NCI-H187 (cell line): ENCODE data around the gene GPX4.

Experiments used
- DNase-seq, 2 experiments: peaks; one replicate each; lab custom pipeline; 2025; lab: John Stamatoyannopoulos, UW

The GPX4 gene, protein sequence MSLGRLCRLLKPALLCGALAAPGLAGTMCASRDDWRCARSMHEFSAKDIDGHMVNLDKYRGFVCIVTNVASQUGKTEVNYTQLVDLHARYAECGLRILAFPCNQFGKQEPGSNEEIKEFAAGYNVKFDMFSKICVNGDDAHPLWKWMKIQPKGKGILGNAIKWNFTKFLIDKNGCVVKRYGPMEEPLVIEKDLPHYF

DNA sequence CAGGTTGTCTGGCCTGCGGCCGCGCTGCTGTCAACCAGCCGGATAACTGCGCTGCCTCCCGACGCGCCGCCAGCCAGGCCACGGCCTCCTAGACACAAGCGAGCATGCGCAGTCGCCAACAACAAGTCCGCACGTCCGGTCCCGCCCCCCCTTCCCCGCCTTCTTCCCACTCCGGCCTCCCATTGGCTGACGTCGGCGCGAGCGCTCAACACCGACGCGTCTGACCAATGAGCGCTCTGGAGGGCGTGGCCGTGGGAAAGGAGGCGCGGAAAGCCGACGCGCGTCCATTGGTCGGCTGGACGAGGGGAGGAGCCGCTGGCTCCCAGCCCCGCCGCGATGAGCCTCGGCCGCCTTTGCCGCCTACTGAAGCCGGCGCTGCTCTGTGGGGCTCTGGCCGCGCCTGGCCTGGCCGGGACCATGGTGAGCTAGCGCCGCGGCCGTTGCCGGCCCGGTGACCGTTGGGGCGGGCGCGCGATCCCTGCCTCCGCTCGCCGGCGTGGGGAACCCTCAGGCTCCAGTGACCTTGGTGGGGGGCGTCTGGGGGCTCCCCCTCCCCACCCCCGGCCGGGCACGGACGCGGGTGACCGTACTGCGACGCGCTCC, at the start of gene GPX4:
TSS of gene GPX4 (plus strand) at position 287 of the 603 bp plus-strand sequence. CDS start at position 337, 50 bp downstream.
- peak; percentile 99 to 100 for DNase-seq

DNA sequence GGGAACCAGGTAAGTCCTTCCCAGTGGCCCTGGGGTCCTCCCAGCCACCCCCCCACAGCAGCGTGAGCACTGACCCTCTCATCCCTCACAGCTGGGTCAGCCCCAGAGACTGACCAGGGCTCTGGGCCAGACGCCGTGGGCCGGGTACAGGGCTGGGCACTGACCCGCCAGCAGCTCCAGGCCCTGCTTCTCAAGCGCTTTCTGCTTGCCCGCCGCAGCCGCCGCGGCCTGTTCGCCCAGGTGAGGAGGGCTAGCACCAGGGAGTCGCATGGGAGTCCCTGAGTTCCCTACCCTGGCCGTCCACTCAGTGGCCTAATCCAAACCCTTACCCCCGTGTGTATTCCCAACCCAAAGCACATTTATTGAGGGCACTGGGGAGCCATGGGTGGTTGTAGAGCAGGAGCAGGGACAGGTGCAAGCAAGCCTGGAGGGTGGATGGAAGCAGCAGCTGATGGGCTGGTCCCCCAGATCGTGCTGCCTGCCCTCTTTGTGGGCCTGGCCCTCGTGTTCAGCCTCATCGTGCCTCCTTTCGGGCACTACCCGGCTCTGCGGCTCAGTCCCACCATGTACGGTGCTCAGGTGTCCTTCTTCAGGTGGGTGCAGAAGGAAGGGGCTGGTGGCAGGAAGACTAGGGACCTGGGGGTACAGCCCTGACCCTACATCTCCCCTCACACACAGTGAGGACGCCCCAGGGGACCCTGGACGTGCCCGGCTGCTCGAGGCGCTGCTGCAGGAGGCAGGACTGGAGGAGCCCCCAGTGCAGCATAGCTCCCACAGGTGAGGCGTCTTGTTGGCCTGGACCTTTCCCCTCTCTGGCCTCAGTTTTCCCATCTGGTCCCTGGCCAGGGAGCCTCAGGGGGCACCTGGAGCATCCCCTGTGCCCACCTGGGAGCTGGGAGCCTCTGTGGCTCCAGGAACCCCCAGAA, 49.4 kb upstream of the GPX4 start:
- no peak for DNase-seq

DNA sequence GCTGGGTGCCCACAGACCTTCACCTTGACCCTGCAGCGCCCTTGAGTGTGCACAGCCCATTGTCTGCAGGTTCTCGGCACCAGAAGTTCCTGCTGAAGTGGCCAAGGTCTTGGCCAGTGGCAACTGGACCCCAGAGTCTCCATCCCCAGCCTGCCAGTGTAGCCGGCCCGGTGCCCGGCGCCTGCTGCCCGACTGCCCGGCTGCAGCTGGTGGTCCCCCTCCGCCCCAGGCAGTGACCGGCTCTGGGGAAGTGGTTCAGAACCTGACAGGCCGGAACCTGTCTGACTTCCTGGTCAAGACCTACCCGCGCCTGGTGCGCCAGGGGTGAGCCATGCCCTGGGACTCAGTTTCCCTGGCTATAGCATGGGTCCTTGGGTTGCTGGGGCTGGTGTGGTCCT, 48.8 kb upstream of the GPX4 start:
- no peak for DNase-seq

DNA sequence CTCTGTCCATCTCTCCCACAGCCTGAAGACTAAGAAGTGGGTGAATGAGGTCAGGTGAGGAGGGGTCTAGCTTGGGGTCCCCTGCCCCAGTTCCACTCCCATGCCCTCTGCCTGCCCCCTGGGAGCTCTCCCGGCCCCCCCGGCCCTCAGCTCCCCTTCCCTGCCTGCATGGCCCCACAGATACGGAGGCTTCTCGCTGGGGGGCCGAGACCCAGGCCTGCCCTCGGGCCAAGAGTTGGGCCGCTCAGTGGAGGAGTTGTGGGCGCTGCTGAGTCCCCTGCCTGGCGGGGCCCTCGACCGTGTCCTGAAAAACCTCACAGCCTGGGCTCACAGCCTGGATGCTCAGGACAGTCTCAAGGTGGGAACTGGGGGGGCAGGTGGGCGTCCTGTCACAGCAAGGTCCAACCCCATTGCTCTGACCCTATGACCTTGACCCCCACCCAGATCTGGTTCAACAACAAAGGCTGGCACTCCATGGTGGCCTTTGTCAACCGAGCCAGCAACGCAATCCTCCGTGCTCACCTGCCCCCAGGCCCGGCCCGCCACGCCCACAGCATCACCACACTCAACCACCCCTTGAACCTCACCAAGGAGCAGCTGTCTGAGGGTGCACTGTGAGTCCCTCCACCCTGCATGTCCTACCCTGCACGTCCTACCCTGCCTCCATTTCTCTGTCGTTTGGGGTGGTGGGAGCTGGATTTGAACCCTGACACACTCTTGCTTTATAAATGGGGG, 47.7 kb upstream of the GPX4 start:
- no peak for DNase-seq

DNA sequence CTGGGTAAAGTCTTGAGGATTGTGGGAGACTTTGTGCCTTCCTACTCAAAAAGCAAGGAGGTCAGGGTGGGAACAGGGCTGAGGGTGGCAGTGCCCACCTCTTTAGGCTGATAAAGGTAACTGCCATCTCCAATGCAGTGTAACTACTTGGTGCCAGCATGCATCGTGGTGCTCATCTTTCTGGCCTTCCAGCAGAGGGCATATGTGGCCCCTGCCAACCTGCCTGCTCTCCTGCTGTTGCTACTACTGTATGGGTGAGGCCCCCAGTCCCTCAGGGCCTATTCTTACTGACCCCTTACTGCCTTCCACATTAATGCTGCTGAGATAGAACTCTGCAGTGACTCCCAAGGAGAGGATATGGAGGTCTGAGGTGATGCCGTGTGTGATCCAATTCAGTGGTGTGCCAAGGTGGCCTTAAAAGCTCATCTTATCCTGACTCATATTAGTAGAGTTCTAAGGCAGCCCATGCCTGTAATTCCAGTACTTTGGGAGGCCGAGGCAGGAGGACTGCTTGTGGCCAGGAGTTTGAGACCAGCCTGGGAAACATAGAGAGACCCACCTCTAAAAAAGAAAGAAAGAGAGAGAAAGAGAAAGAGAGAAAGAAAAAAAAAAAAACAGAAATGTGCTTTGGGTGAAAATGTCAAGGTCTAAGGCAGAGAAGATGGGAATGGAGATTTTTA, 46.5 kb upstream of the GPX4 start:
- DNase-seq = peak in 1 of 2 experiments; percentile 18

DNA sequence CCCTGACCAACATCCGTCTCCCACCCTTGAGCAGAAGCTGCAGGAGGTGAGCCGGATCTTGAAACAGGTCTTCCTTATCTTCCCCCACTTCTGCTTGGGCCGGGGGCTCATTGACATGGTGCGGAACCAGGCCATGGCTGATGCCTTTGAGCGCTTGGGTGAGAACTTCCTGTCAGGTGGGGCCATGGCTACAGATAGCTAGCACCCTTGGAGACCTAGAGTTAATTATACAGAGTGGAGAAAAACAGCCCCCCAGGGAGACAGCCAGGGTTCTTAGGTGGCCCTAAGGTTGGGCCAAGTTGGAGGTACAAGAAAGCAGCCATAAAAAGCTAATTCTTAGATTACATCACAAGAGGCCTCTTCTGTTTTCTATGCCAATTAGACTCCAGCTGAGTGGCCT, 45.7 kb upstream of the GPX4 start:
- no peak for DNase-seq

DNA sequence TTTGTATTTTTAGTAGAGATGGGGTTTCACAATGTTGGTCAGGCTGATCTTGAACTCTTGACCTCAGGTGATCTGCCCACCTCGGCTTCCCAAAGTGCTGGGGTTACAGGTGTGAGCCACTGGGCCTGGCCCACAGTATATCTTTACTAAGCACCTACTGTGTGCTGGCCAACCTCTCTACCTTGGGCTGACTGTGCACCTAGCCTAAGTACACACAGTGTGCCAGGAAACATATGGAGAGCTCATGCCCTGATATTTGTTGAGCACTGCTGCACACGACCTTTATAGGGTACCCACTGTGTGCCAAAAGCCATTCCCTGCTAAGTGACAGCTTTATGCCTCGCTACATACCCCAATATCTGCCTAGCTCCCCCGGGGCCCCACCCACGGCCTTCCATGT, 43.1 kb upstream of the GPX4 start:
- DNase-seq = no peak

DNA sequence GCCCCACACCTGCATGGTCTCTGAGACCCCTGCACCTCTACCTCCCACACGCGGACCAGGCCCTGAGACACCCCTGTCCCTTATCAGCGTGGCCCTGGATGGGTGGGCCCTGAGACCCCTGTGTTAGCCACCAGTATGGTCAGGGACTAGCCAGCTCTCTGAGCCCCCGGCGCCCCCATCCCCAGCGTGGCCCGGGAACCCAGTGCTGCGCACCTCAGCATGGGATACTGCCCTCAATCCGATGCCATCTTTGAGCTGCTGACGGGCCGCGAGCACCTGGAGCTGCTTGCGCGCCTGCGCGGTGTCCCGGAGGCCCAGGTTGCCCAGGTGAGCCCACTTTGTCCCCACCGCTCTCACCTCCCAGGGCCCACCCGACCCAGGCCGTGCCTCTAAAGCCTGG, 41.8 kb upstream of the GPX4 start:
- DNase-seq = no peak

DNA sequence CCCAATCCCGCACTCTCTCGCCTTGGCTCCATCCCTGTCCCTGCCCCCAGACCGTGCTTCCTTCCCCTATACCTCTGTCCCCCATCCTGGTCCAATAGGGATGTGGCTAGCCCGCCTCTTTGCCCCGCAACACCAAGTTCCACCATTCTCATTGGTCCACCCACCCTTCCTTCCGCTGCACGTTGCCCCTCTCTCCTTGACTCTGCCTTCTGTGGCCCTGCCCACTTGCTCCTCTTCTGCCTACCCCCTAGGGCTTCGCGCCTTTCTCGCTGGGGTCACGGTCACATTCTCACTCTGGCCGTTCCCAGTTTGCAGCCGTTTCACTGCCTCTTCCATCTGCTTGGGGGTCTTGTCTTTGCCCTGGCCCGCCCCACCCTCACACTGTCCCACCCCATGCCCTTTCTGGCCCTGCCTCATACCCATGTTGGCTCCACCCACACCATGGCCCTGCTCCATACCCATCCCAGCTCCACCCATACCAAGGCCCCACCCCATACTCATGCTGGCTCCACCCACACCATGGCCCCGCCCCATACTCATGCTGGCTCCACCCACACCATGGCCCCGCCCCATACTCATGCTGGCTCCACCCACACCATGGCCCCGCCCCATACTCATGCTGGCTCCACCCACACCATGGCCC, 41.3 kb upstream of the GPX4 start:
- DNase-seq = no peak

DNA sequence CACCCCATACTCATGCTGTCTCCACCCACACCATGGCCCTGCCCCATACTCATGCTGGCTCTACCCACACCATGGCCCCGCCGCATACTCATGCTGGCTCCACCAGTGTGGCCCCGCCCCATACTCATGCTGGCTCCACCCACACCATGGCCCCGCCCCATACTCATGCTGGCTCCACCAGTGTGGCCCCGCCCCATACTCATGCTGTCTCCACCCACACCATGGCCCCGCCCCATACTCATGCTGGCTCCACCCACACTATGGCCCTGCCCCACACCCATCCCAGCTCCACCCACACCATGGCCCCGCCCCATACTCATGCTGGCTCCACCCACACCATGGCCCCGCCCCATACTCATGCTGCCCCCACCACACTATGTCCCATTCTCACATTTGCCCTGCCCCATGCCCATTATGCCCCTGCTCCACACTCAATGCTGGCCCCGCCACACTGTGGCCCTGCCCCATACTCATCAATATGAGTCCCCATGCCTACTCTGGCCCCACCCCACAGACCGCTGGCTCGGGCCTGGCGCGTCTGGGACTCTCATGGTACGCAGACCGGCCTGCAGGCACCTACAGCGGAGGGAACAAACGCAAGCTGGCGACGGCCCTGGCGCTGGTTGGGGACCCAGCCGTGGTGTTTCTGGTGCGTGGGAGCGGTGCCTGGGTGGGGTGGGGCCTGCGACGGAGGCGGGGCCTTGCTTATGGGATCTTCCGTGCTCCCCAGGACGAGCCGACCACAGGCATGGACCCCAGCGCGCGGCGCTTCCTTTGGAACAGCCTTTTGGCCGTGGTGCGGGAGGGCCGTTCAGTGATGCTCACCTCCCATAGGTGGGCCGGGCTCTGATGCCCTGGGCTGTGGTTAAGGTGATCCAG, 40.5 kb upstream of the GPX4 start:
- no peak for DNase-seq

DNA sequence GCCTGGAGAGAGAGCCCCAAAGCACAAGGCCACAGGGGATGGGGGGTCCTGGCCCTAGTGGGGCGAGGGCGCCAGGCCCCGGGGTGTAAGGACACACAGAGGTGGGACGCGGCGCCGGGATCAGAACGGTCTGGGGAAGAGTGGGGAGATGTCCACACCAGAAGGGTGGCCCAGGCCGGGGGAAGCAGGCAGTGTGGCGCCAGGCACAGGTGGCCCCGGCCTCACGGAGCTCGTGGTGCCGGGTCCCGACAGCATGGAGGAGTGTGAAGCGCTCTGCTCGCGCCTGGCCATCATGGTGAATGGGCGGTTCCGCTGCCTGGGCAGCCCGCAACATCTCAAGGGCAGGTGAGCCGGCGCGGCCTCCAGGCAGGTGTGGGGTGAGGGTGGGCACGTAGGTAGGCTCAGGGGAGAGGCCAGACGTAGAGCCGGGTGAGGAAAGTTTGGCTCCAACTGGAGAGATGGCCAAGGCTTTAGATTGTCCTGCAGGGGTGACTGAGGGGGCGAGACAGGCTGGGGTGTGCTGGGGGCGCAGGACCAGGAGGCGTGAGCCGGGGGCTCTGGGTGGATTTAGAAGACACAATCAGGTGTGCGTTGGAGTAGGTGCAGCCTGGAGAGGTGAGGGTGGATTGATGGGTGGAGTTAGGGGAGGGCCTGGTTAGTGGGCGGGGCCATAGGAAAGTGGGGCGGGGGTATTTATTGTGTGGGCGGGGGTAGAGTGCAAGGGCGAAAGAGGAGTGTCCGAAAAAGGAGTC, 39.7 kb upstream of the GPX4 start:
- DNase-seq = no peak

DNA sequence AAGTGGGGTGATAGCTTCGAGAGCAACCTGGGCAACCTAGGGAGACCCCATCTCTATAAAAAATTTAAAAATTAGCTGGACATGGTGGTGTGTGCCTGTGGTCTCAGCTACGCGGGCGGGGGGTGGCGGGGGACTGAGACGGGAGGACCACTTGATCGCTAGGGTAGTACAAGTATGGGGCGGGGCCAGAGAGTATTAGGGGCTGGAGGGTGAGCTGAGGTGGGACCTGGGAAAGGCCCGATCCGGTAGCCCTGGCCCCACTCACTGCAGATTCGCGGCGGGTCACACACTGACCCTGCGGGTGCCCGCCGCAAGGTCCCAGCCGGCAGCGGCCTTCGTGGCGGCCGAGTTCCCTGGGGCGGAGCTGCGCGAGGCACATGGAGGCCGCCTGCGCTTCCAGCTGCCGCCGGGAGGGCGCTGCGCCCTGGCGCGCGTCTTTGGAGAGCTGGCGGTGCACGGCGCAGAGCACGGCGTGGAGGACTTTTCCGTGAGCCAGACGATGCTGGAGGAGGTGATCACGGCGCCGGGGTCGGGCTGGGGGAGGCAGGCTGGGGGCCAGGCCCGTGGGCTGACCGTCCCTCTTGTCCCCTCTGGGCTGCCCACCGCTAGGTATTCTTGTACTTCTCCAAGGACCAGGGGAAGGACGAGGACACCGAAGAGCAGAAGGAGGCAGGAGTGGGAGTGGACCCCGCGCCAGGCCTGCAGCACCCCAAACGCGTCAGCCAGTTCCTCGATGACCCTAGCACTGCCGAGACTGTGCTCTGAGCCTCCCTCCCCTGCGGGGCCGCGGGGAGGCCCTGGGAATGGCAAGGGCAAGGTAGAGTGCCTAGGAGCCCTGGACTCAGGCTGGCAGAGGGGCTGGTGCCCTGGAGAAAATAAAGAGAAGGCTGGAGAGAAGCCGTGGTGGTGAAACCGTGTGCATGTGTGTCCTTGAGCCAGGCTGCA, 38.9 kb upstream of the GPX4 start:
- no peak for DNase-seq

DNA sequence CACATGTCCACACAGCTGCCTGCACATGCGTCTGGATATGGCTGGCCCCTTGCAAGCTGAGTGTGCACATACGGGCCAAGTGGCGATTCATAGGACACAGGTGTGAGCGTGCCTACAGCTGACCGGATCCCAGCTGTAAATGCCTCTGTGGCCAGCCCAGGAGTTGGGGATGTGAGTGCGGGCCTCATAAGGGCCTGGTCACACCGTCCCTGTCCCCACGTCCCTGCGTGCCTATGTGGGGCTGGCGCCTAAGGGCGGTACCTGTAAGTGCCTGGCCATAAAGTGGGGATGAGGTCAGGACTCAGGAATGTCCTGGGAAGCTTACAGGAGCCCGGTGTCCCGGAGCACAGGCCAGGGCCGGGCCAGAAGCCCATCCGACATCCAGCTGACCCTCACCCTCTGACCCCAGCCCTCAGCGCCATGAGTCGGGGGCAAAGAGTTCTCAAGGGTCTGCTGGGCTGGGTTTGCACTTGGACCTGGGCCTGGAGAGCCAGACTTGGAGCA, 38.1 kb upstream of the GPX4 start:
- no peak for DNase-seq

DNA sequence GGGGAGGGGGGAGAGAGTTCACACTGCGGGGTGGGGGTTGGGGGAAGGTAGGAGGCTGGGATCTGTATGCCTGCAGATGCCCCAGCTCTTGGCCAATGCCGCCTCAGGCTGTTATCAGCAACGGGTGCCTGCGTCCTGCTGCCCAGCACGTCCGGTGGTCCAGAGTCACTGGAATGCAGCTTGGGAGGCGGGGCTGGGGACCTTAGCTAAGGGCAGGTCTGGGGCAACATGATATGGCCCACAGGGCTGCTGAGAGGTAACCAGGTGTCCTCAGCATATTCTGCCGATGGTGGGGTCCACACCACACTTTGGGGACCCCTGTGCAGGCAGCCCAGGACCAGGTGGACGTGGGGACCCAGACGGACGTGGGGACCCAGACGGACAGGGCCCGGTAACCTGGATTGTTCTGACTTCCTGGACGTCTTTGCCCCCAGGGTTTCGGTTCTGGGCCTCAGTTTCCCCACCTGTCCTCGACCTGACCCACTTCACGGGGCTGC, 37.5 kb upstream of the GPX4 start:
- DNase-seq = no peak

DNA sequence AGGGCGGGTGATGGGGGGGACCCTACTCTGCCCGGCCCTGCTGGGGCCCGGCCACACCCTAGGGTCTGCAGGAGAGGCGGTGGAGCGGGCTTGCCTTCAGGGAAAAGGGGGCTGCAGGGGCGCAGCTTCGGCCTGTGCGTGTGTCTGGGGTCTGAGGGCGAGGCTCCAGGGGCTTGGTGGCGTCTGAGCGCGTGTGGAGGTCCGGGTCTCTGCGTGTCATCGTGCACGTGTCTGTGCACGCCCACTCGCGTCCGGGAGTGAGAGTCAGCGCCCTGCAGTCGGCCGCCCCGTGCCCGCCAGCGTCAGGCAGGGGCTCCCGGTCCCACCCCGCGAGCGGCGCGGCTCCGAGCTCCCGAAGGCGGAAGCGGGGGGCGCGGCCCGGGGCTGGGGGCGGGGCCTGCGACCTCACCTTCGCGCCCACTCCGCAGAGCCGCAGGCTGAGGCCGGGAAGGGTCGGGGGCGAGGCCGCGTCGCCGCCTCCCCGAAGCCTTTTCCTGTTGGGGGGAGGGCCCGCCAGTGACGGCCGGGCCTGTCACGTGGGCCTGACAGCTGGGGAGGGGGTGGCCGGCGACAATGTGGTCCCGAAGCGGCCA, 37.0 kb upstream of the GPX4 start, which contains the start of gene ARHGAP45:
TSS of gene ARHGAP45 (plus strand) at position 420 of the 593 bp plus-strand sequence. CDS start 239 bp downstream, outside the sequence.
- no peak for DNase-seq

DNA sequence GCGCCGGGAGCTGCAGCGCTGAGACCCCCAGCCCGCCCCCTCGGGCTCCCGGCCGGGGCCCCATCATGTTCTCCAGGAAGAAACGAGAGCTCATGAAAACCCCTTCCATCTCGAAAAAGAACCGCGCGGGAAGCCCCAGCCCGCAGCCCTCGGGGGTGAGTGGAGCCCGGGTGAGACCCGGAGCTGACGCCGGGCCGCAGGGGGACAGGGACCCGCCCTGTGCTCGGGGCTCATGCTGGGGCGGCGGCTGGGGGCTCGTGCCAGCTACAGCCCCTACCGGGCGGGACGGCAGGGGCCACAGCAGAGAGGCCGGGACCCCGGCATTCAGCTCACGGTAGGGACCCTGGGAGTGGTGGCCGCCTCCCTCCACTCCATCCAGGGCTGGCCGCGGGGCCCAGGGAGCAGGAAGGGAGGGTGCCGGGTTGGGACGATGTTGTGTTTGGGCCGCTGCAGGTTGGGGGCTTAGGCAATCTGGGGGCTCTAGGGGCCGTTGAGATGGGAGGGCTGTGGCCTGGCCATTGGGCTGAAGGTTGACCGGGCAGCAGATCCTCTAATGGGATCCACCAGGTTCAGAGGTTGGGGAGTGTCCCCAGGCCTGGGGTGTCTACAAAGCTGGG, 36.3 kb upstream of the GPX4 start:
- DNase-seq = no peak
